Neural cell (in vitro differentiated cells): Measurements from ENCODE around the gene EPAS1. TPM values are rescaled to one million over a fixed set of nuclear protein-coding genes. Genes with fewer than 3 reads are reported as not detected.

ENCODE experiments used
- H2AFZ ChIP-seq: fragments of 200-600, 300-800 bp; sonication (generic), shearing (Covaris generic); 2 replicates; pipeline ENCODE4 v1.6.0; 2014; ENCODE audit warnings: low read depth, mild to moderate bottlenecking, antibody characterized with exemption, low read length, moderate library complexity
- H3F3A ChIP-seq: fragments of 200-600 bp; shearing (Covaris generic); 2 replicates; pipeline ENCODE4 v1.6.1; 2016; ENCODE audit warnings: mild to moderate bottlenecking, moderate library complexity, mixed read lengths, antibody characterized with exemption, low read length; ENCODE audit not compliant: insufficient read depth, poor library complexity, severe bottlenecking
- H3K27ac ChIP-seq: fragments of 200-600, 300-800 bp; sonication (generic), shearing (Covaris generic); 2 replicates; pipeline ENCODE4 v1.5.1; 2014; ENCODE audit warnings: mild to moderate bottlenecking, low read length, moderate library complexity
- H3K27me3 ChIP-seq: fragments of 300-800, 200-600 bp; sonication (generic), shearing (Covaris generic); 2 replicates; pipeline ENCODE4 v1.6.0; 2014; ENCODE audit warnings: mild to moderate bottlenecking, low read depth, low read length, moderate library complexity; ENCODE audit not compliant: insufficient read depth
- H3K36me3 ChIP-seq: fragments of 300-800, 200-600 bp; sonication (generic), shearing (Covaris generic); 2 replicates; pipeline ENCODE4 v1.5.1; 2014; ENCODE audit warnings: mild to moderate bottlenecking, antibody characterized with exemption, low read length, moderate library complexity; ENCODE audit not compliant: insufficient read depth
- H3K4me2 ChIP-seq: fragments of 300-800, 200-600 bp; sonication (generic), shearing (Covaris generic); 2 replicates; pipeline ENCODE4 v1.6.0; 2014; ENCODE audit warnings: mild to moderate bottlenecking, low read length
- H3K4me3 ChIP-seq: fragments of 300-800, 200-600 bp; sonication (generic), shearing (Covaris generic); 2 replicates; pipeline ENCODE4 v1.5.1; 2014; ENCODE audit warnings: mild to moderate bottlenecking, low read length, moderate library complexity
- H3K79me2 ChIP-seq: fragments of 200-600 bp; shearing (Covaris generic); replicated peaks from 2 replicates; pipeline ENCODE4 v1.6.0; 2014; ENCODE audit warnings: mild to moderate bottlenecking, low read length, moderate library complexity; ENCODE audit not compliant: insufficient read depth
- H3K9ac ChIP-seq: fragments of 300-800, 200-600 bp; sonication (generic), shearing (Covaris generic); 2 replicates; pipeline ENCODE4 v1.6.1; 2016; ENCODE audit warnings: mild to moderate bottlenecking, low read length, mixed read lengths
- H3K9me2 ChIP-seq: fragments of 200-600 bp; shearing (Covaris generic); 2 replicates; pipeline ENCODE4 v1.6.1; 2016; ENCODE audit warnings: mild to moderate bottlenecking, low read length, mixed read lengths; ENCODE audit not compliant: insufficient read depth
- H3K9me3 ChIP-seq: fragments of 200-600, 300-800 bp; sonication (generic), shearing (Covaris generic); 2 replicates; pipeline ENCODE4 v1.6.1; 2016; ENCODE audit warnings: mild to moderate bottlenecking, mixed run types, low read length, moderate library complexity, mixed read lengths
- H4K20me1 ChIP-seq: fragments of 200-600 bp; shearing (Covaris generic); 2 replicates; pipeline ENCODE4 v1.6.1; 2016; ENCODE audit warnings: mild to moderate bottlenecking, mixed run types; ENCODE audit not compliant: insufficient read depth
- EP300 ChIP-seq: fragments of 450-650 bp; conservative IDR thresholded peaks from 2 replicates; pipeline ENCODE4 v1.6.1; 2014; ENCODE audit warnings: antibody characterized with exemption, mild to moderate bottlenecking, moderate library complexity; ENCODE audit not compliant: poor library complexity, severe bottlenecking
- EZH2 ChIP-seq: fragments of 200-600, 300-800 bp; shearing (Covaris generic), sonication (generic); IDR thresholded peaks from 2 replicates; pipeline ENCODE4 v1.6.1; 2014; ENCODE audit warnings: antibody characterized with exemption, low read length, borderline replicate concordance, mild to moderate bottlenecking; ENCODE audit not compliant: insufficient read depth, poor library complexity, severe bottlenecking
- MXI1 ChIP-seq: fragments of 450-650 bp; conservative IDR thresholded peaks from 2 replicates; pipeline ENCODE4 v1.6.1; 2014; ENCODE audit warnings: antibody characterized with exemption, mild to moderate bottlenecking; ENCODE audit not compliant: poor library complexity, severe bottlenecking
- POLR2AphosphoS5 ChIP-seq: IDR thresholded peaks from 2 replicates; pipeline ENCODE4 v1.6.1; 2012
- RAD21 ChIP-seq: fragments of 450-650 bp; conservative IDR thresholded peaks from 2 replicates; pipeline ENCODE4 v1.6.1; 2014; ENCODE audit warnings: antibody characterized with exemption, mild to moderate bottlenecking, moderate library complexity
- REST ChIP-seq: IDR thresholded peaks from 2 replicates; pipeline ENCODE4 v1.6.1; 2012; ENCODE audit warnings: borderline replicate concordance
- SMC3 ChIP-seq: fragments of 450-650 bp; conservative IDR thresholded peaks from 2 replicates; pipeline ENCODE4 v1.6.1; 2014; ENCODE audit warnings: antibody characterized with exemption, mild to moderate bottlenecking, moderate library complexity; ENCODE audit not compliant: poor library complexity
- TAF1 ChIP-seq: IDR thresholded peaks from 2 replicates; pipeline ENCODE4 v1.6.1; 2012; ENCODE audit warnings: low read depth
- polyA plus RNA-seq: library from polyadenylated mRNA; depleted of rRNA; stranded (reverse); fragments of >200 nt; gene quantifications from 2 replicates; pipeline ENCODE4 v1.2.3, GENCODE V29; 2014
- TF ChIP-seq, protein P1 (sequence below): fragments of 450-650 bp; IDR thresholded peaks from 2 replicates; pipeline ENCODE4 v1.5.1; 2014; ENCODE audit warnings: antibody characterized with exemption, mild to moderate bottlenecking, moderate library complexity; ENCODE audit not compliant: poor library complexity, severe bottlenecking

Gene EPAS1
- polyA plus RNA-seq, 1 donor from 2014 or later = not detected

DNA sequence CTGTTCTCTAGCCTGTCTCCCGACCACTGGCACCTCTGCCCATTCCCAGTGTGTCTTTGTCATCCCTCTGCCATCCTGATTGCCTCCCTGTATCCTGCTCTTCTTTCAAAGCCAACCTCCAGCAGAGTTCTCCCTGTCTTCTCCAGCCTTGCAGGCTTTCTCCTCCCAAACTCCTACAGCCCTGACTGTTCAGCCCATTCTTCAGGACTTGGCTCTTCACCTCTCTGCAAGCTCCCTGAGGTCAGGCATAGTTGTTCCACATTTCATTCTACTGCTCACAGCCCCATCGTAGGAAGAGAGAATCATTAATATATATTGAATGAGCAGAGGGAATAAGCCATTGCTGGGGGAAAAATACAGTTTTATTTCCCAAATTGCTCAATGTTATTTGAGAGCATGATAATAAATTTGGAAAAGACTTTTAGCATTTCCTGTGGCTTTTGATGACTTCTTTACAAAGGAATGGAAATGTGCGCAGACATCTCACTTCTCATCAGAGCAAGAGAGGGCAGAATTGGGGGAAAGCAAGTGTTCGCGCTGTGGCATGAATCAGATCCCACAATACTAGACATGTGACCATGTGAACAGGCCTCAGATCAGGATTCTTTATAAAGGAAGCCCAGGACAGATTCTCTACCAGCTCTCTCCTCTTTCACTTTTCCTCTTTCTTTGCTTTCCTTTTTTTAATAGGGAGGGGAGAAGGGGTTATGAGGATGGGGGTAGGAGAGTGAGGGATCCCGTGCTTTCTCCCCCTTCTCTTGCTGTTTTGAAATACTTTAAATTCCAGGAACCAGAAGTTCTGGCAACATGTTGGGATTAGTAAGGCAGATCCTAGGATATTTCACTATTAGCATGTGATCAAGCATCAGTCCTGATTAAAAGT, 37.4 kb downstream of the EPAS1 start:
- H3K9ac ChIP-seq = no peak overlapping the region

GRCh38 chr2:46335391-46336282, 38.4 kb downstream of the EPAS1 start:
- no peak overlapping the region for H3K27ac ChIP-seq
- H3K9ac ChIP-seq = no peak overlapping the region
- no peaks in the 10 kb centered on the region for H4K20me1 ChIP-seq
- no peaks in the 10 kb centered on the region for H3K9me3 ChIP-seq
- H2AFZ ChIP-seq = no peak overlapping the region
- no peaks in the 10 kb centered on the region for H3K79me2 ChIP-seq
- no peaks in the 10 kb centered on the region for H3F3A ChIP-seq
- TF ChIP-seq RAD21 (no peak), REST (no peak), POLR2AphosphoS5 (no peak), EP300 (no peak), EZH2 (no peak)
- TF ChIP-seq, protein P1, sequence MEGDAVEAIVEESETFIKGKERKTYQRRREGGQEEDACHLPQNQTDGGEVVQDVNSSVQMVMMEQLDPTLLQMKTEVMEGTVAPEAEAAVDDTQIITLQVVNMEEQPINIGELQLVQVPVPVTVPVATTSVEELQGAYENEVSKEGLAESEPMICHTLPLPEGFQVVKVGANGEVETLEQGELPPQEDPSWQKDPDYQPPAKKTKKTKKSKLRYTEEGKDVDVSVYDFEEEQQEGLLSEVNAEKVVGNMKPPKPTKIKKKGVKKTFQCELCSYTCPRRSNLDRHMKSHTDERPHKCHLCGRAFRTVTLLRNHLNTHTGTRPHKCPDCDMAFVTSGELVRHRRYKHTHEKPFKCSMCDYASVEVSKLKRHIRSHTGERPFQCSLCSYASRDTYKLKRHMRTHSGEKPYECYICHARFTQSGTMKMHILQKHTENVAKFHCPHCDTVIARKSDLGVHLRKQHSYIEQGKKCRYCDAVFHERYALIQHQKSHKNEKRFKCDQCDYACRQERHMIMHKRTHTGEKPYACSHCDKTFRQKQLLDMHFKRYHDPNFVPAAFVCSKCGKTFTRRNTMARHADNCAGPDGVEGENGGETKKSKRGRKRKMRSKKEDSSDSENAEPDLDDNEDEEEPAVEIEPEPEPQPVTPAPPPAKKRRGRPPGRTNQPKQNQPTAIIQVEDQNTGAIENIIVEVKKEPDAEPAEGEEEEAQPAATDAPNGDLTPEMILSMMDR = no peak
- H3K27me3 ChIP-seq = no peaks in the 10 kb centered on the region
- H3K36me3 ChIP-seq = no peaks in the 10 kb centered on the region
- no peak overlapping the region for H3K4me2 ChIP-seq
- H3K9me2 ChIP-seq = no peaks in the 10 kb centered on the region
- H3K4me3 ChIP-seq = no peak overlapping the region

More for the DNA sequence above, 37.4 kb downstream of the EPAS1 start:
- no peak for TF ChIP-seq EZH2
- TF ChIP-seq MXI1 = no peak
- no peak for TF ChIP-seq POLR2AphosphoS5
- no peak for TF ChIP-seq SMC3
- TF ChIP-seq TAF1 = no peak
- no peak for TF ChIP-seq REST
- no peak for TF ChIP-seq RAD21
- Histone ChIP-seq H3K27me3 (no peaks in the 10 kb centered on the region), H4K20me1 (no peaks in the 10 kb centered on the region), H3K27ac (no peak overlapping the region), H3K4me3 (no peak overlapping the region), H3K79me2 (no peaks in the 10 kb centered on the region), H3K9me2 (no peaks in the 10 kb centered on the region), H2AFZ (no peak overlapping the region), H3F3A (no peaks in the 10 kb centered on the region), H3K9me3 (no peaks in the 10 kb centered on the region), H3K36me3 (no peaks in the 10 kb centered on the region), H3K4me2 (no peak overlapping the region)
